Brain microvascular endothelial cell (primary cell): ENCODE data around the gene BLVRB.

Experiments
- DNase-seq: peaks from one replicate; pipeline ENCODE4 v3.0.0-alpha.2; 2020
- H3K27ac ChIP-seq: fragments of 250-450 bp; sonication (Bioruptor Pico); 2 replicates; pipeline ENCODE4 v1.5.1; 2020; ENCODE audit warnings: mild to moderate bottlenecking, moderate library complexity
- H3K27me3 ChIP-seq: fragments of 250-450 bp; sonication (Bioruptor Pico); replicated peaks from 2 replicates; pipeline ENCODE4 v1.5.1; 2020; ENCODE audit warnings: mild to moderate bottlenecking
- H3K36me3 ChIP-seq: fragments of 250-450 bp; sonication (Bioruptor Pico); replicated peaks from 2 replicates; pipeline ENCODE4 v1.5.1; 2020; ENCODE audit warnings: mild to moderate bottlenecking
- H3K4me3 ChIP-seq: 2 replicates; pipeline ENCODE4 v1.5.1; 2011; ENCODE audit warnings: low read depth, mild to moderate bottlenecking, control low read depth, low read length, moderate library complexity
- CTCF ChIP-seq: IDR thresholded peaks from 2 replicates; pipeline ENCODE4 v1.5.1; 2011; ENCODE audit warnings: low read depth, mild to moderate bottlenecking, moderate library complexity, low read length, control low read depth, inconsistent platforms; ENCODE audit errors: missing control alignments
- in situ Hi-C: cut with HindIII; loops from 2 replicates; pipeline ENCODE4 v1.10.0; 2017; ENCODE audit warnings: low sequenced_read_pairs, low pct_ligation_motif_present

The BLVRB gene

GRCh38 chr19:40414542-40415535 lies 50.7 kb downstream of the BLVRB start:
- Histone ChIP-seq H3K27ac (no peak overlapping the region), H3K27me3 (no peaks in the 10 kb centered on the region), H3K4me3 (no peak overlapping the region), H3K36me3 (no peaks in the 10 kb centered on the region)
- no peak for DNase-seq
- in situ Hi-C loops, result no loop called here
- no peak for TF ChIP-seq CTCF

- Histone ChIP-seq H3K27me3 (no peaks in the 10 kb centered on the region), H3K4me3 (no peak within 1 kb of the TSS), H3K36me3 (no peaks in the 10 kb centered on the region), H3K27ac (no peak within 1 kb of the TSS)
- no peak for TF ChIP-seq CTCF
- no peak for DNase-seq
- in situ Hi-C loops, result no loop called here
These were observed 52.2 kb downstream of the BLVRB start, which contains the start of gene PRX for GRCh38 chr19:40413291-40413845. PRX (minus strand) TSS chr19:40413378; CDS start chr19:40407932, 5,446 bp downstream.

GRCh38 chr19:40412866-40413265 lies 52.7 kb downstream of the BLVRB start:
- Histone ChIP-seq H3K27me3 (no peaks in the 10 kb centered on the region), H3K4me3 (no peak overlapping the region), H3K27ac (no peak overlapping the region), H3K36me3 (no peaks in the 10 kb centered on the region)
- in situ Hi-C loops, result no loop called here
- TF ChIP-seq CTCF, result no peak
- no peak for DNase-seq

- no peaks in the 10 kb centered on the region for H3K36me3 ChIP-seq
- no peak for TF ChIP-seq CTCF
- no peak overlapping the region for H3K27ac ChIP-seq
- no peak for DNase-seq
- H3K4me3 ChIP-seq, result no peak overlapping the region
- no peaks in the 10 kb centered on the region for H3K27me3 ChIP-seq
- in situ Hi-C loops, result no loop called here
These were observed 53.5 kb downstream of the BLVRB start for GRCh38 chr19:40411958-40412499.

GRCh38 chr19:40411125-40411842 lies 54.3 kb downstream of the BLVRB start:
- Histone ChIP-seq H3K36me3 (no peaks in the 10 kb centered on the region), H3K27me3 (no peaks in the 10 kb centered on the region), H3K4me3 (no peak overlapping the region), H3K27ac (no peak overlapping the region)
- DNase-seq, result no peak
- no peak for TF ChIP-seq CTCF
- in situ Hi-C loops, result no loop called here
